Putamen (tissue), 1 donor: ENCODE results near the gene TEKTIP1.
A peak's percentile ranks its signal among the peaks of the same experiment; 100 is the strongest.
"Not testable (repeated sequence)": the region's sequence is repeated elsewhere in the genome, so short reads cannot be mapped to it uniquely, and the experiment has no call there.

Experiments used
- DNase-seq: peaks from one replicate; pipeline ENCODE4 v3.0.0-alpha.2; 2016; ENCODE audit warnings: low spot score

TEKTIP1 gene

DNA sequence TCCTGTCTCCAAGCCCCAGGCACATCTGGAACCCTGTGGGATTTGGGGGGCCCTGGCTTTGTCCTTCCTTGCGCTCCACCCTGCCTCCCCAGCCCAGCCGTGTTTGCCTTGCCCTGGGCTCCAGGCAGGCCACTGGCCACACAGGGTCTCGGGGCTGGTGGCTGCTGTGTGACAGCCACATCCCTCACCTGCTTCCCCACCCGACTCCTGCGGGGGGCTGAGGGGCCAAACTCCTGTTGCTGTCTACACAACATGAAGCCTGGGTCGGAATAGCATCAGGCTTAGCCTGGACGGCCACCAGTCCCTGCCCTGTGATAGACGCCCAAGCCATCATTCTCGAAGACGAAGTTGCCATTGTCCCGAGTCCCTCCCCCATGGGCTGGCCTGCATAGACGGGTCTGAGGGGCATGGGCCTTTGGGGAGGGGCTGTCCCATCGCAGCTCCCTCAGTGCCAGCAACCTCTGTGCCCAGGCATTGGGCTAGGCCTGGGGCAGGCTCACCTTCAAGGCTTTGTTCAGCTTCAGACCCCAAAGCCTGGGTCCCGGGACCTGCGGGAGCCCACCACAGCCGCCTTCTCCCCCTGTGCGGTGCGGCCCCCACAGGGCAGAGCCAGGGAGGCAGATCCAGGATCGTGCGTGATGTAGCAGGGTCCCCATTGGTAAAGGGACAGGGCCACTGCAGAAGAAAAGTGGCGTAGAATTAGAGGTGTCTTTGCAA lies 15.5 kb upstream of the TEKTIP1 start:
- no peak for DNase-seq

DNA sequence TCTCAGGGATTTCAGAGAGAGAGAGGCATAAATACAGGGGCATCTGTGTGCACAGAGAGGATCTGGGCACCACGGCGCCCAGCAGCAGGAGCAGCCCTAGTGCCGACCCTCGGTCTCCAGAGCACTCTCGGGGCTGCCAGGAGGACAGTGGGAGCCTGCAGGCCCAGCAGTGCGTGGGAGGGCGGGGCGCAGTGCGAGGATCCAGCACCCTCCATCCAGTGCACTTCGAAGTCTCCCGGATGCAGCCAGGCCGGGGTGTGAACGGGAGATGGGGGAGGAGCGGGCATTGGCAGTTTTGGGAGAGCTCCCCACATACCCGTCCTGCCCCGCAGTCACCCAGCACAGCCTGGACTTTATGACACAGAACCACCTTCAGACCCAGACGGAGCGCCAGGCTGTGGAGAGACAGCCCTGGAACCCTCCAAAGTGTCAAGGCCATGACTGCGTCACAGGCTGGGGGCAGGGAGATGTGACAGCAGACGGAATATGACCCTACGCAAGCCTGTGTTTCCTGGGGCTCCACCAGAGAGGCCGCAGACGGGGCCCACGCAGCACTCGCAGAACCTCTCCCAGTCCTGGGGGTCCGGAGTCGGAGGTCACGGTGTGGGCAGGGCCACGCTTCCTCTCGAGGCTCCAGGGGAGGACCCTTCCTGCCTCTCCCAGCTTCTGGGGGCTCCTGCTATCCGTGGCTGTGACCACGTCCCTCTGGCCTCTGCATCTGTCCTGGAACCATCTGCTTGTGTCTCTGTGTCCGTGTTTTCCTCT lies 14.7 kb upstream of the TEKTIP1 start:
- DNase-seq: no peak

DNA sequence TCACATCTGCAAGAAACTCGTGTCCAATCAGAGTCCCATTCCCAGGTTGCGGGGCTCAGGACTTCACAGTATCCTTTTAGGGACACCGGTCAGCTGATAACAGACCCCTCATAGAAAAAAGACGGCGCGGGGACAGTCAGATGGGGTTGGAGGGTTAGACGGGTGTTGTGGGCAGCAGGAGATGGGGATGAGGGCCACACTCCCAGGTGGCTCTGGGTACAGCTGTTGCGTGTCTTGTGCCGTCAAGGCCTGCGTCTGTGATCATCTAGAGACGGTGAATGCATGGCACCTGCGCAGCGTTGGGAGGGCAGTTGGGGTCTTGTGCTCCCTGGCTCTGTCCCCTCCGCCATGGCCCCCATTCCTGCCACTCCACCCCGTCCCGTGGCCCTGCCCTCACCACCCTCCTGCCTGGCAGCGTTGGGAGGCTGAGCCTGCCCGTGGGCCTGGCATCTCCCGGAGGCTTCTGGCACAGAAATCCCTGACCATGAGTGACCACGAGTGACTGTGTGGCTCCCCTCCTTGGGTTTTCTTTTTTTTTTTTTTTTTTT lies 14.0 kb upstream of the TEKTIP1 start:
- no peak for DNase-seq

DNA sequence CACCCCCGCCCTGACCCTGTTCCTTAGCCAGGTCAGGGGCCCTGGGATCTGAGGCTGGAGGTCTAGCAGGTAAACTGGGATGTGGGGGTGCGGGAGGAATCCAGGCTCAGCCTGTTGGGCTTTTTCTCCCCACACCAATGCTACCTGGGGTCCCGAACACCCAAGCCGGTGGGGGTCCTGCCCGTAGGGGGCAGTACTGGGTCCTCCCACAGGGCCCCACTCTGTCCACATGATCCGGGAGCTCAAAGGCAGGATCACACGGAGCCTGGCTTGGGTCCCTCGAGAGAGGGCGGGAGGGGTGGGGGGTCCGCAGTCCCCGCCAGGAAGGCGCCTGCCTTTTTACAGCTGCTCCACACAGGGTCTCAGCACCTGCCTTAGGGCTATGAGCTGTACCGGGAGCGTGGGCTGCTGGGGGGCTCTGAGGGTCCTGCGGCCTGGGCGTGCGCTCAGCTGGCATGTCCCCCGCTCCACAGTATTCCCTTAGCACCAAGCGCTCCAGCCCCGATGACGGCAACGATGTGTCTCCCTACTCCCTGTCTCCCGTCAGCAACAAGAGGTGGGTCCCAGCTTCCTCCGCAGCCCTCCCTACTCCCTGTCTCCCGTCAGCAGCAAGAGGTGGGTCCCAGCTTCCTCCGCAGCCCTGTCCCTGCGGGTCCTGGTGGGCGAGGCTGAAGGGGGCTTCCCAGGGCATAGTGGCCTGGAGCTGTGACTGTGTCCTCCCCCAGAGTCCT lies 12.3 kb upstream of the TEKTIP1 start:
- DNase-seq: no peak

DNA sequence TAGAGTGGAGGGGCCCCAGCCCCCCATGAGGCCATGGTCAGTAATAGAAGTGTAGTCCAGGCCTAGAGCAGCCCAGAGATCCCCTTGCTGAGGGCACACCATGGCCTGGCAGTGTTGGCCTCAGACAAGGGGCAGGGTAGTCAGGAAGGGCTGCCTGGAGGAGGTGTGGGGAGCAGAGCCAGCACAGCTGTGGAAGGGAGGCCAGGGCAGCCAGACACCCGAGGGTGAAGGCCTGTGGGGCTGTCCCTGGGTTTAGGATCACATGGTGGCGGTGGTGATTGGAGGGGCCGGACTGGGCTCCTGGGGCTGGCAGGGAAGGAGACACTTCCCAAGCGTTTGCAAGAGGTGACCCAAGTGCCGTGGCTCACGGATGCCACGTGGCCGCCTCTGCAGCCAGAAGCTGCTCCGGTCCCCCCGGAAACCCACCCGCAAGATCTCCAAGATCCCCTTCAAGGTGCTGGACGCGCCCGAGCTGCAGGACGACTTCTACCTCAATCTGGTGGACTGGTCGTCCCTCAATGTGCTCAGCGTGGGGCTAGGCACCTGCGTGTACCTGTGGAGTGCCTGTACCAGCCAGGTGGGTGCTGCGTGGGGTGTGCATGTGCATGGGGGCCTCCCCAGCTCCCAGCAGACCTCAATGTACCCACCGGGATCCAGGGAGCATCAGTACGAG lies 11.6 kb upstream of the TEKTIP1 start:
- DNase-seq: no peak

DNA sequence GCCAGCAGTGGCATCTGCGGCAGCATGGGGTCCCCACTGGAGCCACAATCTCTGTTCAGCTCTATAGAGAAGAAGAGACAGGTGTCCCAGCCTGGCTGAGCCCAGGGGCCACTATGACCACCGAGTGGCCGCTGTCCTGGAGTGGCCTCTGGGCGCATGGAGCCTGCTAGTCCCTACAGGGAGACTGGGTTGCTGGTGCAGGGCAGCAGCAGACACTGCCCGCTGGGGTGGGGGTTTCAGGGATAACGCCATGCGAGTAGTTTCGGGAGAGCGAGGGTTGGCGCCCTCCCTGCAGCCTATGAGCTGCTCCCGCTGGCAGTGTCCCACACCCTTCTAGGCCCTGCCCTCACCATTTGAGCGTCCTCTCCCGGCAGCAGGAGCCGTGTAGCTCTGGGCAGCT lies 10.9 kb upstream of the TEKTIP1 start:
- no peak for DNase-seq

DNA sequence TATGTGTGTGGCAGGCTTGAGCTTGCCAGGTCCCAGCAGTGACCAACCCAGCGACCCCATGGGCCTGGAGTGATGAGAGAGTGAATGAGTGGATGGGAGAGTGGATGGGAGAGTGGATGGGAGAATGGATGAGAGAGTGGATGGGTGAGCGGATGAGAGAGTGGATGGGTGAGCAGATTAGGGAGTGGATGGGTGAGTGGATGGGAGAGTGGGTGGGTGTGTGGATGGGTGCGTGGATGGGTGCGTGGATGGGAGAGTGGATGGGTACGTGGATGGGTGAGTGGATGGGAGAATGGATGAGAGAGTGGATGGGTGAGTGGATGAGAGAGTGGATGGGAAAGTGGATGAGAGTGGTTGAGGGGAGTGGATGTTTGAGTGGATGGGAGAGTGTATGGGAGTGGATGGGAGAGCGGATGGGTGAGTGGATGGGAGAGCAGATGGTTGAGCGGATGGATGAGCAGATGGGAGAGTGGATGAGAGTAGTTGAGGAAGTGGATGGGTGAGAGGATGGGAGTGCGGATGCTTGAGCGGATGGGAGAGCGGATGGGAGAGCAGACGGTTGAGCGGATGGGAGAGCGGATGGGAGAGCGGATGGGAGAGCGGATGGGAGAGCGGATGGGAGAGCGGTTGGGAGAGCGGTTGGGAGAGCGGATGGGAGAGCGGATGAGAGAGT lies 10.3 kb upstream of the TEKTIP1 start:
- DNase-seq: no peak

DNA sequence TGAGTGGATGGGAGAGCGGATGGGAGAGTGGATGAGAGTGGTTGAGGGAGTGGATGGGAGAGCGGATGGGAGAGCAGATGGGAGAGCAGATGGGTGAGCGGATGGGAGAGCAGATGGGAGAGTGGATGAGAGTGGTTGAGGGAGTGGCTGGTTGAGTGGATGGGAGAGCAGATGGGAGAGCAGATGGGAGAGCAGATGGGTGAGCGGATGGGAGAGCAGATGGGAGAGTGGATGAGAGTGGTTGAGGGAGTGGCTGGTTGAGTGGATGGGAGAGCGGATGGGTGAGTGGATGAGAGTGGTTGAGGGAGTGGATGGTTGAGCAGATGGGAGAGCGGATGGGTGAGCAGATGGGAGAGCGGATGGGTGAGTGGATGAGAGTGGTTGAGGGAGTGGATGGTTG lies 9.7 kb upstream of the TEKTIP1 start:
- DNase-seq: not testable (repeated sequence)

DNA sequence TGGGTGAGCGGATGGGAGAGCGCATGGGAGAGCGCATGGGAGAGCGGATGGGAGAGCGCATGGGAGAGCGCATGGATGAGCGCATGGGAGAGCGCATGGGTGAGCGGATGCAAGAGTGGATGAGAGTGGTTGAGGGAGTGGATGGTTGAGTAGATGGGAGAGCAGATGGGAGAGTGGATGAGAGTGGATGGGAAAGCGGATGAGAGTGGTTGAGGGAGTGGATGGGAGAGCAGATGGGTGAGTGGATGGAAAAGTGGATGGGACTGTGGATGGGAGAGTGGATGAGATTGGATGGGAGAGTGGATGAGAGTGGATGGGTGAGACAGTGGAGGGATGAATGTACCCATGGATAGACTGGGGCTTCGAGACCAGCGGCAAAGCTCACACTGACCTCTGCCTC lies 8.6 kb upstream of the TEKTIP1 start:
- DNase-seq: no peak

DNA sequence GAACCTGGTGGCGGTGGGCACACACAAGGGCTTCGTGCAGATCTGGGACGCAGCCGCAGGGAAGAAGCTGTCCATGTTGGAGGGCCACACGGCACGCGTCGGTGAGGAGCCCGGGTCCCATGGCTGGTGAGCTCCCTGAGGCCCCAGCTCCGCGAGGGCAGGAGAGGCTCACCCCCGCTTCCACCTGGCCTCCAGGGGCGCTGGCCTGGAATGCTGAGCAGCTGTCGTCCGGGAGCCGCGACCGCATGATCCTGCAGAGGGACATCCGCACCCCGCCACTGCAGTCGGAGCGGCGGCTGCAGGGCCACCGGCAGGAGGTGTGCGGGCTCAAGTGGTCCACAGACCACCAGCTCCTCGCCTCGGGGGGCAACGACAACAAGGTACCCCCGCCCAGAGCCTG lies 7.3 kb upstream of the TEKTIP1 start:
- no peak for DNase-seq

DNA sequence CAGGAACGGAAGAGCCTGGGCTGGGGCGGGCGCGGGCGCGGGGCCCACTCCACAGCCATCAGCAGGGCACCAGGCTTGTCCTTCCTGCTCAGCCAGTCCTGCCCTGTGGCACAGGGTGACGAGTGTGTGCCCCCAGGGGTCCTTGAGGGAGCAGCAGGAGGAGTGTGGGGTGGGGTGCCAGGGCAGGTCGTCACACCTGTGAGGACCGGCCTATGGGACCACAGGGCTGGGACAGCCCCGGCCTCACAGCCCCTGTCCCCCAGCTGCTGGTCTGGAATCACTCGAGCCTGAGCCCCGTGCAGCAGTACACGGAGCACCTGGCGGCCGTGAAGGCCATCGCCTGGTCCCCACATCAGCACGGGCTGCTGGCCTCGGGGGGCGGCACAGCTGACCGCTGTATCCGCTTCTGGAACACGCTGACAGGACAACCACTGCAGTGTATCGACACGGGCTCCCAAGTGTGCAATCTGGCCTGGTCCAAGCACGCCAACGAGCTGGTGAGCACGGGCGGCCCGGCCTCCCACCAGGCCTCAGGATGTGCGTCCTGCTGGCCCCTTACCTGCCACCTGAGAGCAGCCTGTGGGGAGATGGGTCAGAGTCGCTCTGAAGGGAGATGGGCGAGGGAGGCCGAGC lies 6.7 kb upstream of the TEKTIP1 start:
- DNase-seq: no peak

DNA sequence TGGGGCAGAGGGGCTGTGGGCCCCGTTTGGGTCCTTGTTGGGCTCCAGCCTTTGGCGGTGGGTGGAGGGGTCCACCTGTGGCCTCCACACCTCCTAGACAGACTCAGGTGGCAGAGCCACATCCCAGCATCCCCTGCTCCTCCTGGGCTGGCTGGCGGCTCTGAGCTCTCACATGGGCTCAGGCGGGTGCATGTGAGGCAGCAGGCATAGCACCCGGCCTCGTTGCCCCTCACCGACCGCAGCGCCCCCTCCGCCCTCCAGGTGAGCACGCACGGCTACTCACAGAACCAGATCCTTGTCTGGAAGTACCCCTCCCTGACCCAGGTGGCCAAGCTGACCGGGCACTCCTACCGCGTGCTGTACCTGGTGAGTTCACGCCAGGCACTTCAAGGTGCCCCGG lies 5.9 kb upstream of the TEKTIP1 start:
- DNase-seq: no peak

DNA sequence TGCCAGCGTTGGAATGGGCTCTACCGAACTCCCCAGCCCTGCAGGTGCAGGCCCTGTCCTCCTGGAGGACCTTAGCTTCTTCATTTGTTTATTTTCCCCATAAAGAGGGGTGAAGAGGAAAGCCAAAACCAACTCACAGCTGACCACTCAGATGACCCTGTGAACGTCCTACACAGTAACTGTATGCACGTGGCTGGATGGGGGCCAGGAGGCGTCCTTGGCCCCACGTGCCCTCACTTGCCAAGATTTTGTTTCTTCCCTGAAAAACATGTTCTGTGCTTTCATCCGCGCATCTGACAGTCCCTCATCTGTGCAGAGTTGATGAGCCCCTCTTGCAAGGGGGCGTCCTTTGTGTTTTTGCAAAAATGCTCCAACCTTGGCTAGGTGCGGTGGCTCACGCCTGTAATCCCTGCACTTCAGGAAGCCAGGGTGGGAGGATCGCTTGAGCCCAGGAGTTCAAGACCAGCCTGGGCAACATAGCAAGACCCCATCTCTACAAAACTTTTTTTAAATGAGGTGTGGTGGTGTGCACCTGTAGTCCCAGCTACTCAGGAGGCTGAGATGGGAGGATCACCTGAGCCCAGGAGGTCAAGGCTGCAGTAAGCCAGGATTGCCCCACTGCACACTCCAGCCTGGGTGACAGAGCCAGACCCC lies 5.3 kb upstream of the TEKTIP1 start:
- no peak for DNase-seq

DNA sequence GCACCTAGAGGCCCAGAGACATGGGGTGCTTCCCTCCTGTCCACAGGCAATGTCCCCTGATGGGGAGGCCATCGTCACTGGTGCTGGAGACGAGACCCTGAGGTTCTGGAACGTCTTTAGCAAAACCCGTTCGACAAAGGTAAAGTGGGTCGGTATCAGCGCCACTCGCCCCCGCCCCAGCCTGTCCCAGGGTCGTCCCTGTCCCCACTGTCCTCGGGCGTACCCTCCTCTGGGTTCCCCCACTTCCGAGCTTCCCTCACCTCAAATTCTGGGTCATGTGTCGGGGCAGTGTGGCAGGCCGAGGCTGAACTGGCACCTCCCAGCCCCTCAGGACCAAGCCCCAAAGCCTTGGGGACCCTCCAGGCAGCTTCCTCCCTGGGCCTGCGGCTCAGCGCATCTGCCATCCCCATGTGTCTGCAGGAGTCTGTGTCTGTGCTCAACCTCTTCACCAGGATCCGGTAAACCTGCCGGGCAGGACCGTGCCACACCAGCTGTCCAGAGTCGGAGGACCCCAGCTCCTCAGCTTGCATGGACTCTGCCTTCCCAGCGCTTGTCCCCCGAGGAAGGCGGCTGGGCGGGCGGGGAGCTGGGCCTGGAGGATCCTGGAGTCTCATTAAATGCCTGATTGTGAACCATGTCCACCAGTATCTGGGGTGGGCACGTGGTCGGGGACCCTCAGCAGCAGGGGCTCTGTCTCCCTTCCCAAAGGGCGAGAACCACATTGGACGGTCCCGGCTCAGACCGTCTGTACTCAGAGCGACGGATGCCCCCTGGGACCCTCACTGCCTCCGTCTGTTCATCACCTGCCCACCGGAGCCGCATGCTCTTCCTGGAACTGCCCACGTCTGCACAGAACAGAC lies 4.4 kb upstream of the TEKTIP1 start:
- no peak for DNase-seq

DNA sequence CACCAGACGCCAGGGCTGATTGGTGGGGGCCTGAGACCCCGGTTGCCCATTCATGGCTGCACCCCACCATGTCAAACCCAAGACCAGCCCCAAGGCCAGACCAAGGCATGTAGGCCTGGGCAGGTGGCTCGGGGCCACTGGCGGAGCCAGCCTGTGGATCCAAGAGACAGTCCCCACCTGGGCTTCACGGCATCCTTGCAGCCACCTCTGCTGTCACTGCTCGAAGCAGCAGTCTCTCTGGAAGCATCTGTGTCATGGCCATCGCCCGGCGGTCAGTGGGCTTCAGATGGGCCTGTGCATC lies 3.8 kb upstream of the TEKTIP1 start:
- no peak for DNase-seq

DNA sequence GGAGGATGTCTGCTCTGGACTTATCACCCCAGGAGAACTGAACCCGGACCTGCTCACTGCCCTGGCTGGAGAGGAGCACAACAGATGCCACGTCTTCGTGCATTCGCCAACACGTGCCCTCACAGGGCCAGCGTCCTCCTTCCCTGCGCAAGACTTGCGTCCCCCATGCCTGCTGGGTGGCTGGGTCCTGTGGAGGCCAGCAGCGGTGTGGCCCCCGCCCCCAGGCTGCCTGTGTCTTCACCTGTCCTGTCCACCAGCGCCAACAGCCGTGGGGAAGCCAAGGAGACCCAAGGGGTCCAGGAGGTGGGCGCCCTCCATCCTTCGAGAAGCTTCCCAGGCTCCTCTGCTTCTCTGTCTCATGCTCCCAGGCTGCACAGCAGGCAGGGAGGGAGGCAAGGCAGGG lies 3.4 kb upstream of the TEKTIP1 start:
- no peak for DNase-seq

DNA sequence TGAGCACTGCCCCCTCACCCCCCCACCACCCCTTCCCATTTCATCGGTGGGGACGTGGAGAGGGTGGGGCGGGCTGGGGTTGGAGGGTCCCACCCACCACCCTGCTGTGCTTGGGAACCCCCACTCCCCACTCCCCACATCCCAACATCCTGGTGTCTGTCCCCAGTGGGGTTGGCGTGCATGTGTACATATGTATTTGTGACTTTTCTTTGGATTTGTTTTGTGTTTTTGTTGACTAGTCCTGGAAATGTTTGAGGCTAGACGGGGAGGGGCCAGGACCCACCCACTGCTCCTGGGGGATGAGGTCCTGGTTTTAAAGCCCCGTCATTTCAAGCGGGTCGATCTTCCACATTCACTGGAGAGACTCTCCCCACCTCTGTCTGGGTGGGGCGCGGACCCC lies 3.0 kb upstream of the TEKTIP1 start:
- no peak for DNase-seq

DNA sequence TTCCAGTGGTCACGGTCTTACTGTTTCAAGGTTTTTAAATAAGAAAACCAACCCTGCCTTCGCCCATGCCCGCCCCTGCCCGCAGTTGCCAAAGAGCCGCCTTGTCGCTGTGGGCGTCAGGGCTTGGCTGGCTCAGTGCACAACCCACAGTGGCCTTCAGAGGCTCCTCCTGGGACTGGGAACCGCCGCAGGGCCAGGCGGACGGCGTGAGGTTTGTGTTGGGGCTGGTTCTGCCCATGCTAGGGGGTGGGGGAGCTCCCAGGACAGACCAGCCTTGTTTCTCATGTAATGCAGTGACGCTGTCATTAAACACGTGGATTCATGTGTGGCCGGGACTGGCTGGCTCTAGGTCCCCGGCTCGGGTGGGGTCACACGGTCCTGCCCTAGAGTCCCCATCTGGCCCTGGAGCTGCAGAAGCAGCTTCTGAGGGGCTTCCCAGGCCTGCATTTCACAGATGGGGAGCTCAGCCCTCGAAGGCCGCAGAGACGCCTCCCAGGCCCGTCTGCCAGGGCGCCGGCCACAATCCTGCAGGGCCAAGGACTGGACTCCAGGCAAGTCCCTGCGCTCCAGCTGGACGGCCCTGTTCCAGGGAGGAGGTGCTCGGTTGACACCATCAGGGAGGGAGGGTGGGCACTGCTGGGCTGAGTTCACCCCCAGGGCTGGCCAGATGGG lies 2.4 kb upstream of the TEKTIP1 start:
- peak; percentile 84 for DNase-seq

DNA sequence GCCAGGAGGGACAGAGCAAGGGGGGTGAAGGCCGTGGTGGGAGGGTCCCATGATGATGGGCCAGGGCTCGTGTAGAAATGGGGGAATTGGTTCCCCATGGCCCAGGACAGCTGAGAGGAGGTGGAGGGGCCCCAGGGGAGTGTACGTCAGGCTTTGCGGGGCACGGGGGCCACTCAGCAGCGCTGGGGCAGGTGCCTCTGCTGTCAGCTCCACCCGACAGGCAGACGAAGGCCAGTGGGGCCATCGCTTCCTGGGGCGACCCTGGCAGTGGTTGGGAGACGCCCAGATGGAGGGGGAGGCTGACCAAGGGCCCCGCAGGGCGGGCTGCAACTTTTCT lies 1.9 kb upstream of the TEKTIP1 start:
- DNase-seq: no peak
